HG03103 (cell line): ENCODE results near the gene GLMN.
"Not testable (repeated sequence)": the region's sequence is repeated elsewhere in the genome, so short reads cannot be mapped to it uniquely, and the experiment has no call there.

Experiments
- ATAC-seq: cut with Tn5 transposase; IDR thresholded peaks from one replicate; pipeline ENCODE4 v1.9.1; 2021; ENCODE audit warnings: low read depth; ENCODE audit not compliant: unreplicated experiment

The GLMN gene

DNA sequence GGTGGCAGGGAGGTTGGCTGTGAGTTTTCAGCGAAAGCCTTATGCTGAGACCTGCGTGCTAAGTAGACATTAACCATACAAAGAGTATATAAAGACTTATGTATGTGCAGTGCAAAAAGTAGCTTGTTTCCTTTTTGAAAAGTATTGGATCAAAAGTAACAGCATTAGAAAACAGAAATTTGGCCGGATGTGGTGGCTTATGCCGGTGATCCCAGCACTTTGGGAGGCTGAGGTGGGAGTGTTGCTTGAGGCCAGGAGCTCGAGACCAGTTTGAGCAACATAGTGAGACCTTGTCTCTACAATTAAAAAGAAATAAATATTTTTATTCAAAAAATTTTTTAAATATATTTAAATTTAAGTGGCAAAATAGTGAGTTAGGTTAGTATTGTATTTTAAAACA, 2.2 kb upstream of the GLMN start:
- ATAC-seq, result no peak

DNA sequence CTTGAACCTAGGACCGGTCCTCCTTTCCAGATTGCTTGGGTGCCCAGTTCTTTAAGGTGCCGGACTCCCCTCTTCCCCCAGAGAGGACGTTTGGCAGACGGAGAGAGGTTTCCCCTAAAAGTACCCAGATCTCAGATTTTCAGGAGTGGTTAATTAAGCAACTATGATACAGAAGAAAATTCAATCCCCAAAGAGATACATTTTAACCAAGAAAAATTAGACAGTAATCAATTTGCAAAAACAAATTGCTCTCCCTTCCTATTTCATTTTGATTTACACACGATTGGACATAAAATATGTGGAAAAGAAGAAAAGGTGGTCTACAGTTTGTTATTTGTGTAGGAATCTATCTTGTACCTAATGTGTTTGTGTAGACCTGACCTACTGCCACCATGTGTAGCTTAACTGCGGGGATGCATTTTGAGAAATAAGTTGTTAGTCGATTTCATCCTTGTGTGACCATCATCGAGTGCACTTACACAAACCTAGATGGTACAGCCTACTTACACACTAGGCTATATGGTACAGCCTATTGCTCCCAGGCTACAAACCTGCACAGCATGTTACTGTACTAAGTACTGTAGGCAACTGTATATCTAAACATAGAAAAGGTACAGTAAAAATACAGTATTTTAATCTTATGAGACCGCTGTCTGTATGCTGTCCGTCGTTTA, 827 bp upstream of the GLMN start:
- ATAC-seq, result no peak

GRCh38 chr1:92298213-92298572, 594 bp downstream of the GLMN start:
- ATAC-seq, result no peak

- no peak for ATAC-seq
Measured at GRCh38 chr1:92291372-92291999, 7.3 kb downstream of the GLMN start.

DNA sequence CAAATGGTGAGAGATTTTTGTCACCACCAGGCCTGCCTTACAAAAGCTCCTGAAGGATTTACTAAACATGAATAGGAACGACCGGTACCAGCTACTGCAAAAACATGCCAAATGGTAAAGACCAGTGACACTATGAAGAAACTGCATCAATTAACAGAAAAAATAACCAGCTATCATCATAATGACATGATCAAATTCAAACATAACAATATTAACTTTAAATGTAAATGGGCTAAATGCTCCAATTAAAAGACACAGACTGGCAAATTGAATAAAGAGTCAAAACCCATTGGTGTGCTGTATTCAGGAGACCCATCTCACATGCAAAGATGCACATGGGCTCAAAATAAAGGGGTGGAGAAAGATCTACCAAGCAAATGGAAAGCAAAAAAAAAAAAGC, 17.4 kb downstream of the GLMN start:
- ATAC-seq, result not testable (repeated sequence)

GRCh38 chr1:92279781-92280180, 19.0 kb downstream of the GLMN start:
- not testable (repeated sequence) for ATAC-seq

DNA sequence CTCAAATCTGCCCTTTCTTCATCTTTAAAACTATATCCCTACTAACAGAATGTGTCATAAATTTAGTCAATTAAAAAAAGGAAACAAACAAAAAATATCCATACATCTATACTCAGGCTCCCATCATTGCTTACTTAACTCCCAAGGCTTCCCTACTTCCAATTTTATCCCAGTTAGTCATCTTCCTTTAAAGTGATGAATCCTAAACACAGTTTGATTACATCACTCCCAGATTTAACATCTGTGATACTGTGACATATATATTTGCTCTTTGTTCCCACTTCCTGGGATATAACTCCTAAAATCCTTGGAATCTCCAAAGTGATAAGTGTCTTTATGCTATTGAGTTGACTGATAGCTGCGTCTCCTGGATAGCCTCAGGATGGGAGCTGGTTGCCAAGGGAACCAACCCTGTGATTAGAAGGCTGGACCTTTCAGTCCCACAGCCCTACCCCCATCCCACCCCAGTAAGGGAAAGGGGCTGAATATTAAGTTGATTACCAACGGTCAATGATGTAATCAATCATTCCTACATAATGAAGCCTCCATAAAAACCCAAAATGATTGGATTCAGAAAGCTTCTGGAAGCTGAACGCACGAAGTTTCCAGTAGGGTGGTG, 21.6 kb downstream of the GLMN start:
- ATAC-seq, result no peak

DNA sequence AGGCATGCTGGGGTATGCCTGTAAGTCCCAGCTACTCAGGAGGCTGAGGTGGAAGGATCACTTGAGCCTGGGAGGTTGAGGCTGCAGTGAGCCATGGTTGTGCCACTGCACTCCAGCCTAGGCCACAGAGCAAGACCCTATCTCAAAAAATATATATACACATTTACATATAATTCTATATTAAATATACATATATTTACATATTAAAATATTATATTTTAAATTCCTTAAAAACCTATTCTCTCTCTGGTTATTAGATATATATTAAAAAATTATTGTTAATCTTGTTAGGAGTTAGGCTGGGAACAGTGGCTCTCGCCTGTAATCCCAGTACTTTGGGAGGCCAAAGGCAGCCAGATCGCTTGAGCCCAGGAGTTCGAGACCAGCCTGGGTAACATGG, 22.7 kb downstream of the GLMN start:
- ATAC-seq, result no peak

- ATAC-seq, result no peak
Measured at GRCh38 chr1:92274939-92275338, 23.8 kb downstream of the GLMN start.

- ATAC-seq, result no peak
Measured at GRCh38 chr1:92273039-92273438, 25.7 kb downstream of the GLMN start.

GRCh38 chr1:92262516-92262915, 36.3 kb downstream of the GLMN start:
- no peak for ATAC-seq

DNA sequence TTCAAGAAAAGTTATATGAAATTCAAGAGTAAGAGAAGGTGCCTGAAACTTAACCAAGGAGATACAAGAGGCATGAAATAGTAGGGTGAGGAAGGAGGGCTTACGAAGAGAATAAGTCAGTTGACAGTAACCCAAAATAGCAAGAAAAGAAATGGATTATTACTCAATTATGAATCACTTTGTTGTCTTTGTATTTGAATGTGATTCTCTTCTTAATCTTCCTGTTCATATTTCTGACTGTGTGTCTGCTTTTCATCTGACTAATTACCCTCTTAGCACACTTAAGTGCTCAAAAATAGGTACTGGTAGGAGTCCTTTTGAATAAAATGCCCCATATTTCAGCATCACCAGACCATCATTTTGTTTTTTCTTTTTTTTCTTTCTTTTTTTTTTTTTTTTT, 39.4 kb downstream of the GLMN start:
- no peak for ATAC-seq

DNA sequence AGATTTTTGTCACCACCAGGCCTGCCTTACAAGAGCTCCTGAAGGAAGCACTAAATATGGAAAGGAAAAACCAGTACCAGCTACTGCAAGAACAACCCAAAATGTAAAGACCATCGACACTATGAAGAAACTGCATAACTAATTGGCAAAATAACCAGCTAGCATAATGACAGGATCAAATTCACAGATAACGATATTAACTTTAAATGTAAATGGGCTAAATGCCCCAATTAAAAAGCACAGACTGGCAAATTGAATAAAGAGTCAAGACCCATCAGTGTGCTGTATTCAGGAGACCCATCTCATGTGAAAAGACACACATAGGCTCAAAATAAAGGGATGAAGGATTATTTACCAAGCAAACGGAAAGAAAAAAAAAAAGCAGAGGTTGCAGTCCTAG, 44.1 kb downstream of the GLMN start:
- not testable (repeated sequence) for ATAC-seq

GRCh38 chr1:92244376-92244775, 54.4 kb downstream of the GLMN start:
- no peak for ATAC-seq

DNA sequence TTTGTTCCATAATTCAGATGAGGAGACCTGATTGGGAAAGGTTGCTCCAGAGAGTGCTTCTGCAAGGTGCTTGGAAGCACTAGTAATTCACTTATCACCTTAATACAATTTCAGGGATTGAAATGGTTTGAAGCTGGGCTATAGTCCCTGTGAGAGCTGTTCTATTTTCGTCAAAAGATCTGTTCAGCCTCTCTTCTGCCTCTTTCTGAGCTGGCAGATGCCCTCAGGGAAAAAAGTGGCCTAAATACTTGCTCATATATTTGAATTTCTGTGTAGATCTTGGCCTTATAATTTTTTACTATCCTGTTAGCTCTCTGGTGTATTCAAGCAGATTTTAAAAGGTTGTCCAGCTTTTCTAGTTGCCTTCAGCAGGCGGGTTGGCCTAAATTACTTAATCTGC, 58.8 kb downstream of the GLMN start:
- ATAC-seq, result no peak

DNA sequence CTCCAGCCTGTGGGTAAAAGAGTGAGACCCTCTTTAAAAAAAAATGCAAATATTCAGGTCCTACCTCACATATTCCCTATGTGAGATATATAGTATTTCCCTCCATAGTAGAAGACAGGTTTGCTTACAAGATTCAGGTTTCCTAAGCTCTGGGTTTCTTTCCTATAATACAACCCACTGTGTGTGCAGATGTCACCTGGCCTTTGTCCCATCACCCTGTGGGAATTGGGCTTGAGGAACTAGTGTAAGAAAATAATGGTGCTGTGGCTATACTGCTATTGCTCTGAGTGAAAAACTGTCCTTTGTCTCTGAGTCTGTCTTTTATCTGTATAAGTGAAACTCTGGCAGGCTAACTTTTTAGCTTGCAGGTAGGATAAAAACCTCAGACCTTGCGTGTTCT, 68.1 kb downstream of the GLMN start:
- ATAC-seq, result no peak

- ATAC-seq, result no peak
Measured at GRCh38 chr1:92228401-92228800, 70.4 kb downstream of the GLMN start.

GRCh38 chr1:92219028-92219427, 79.8 kb downstream of the GLMN start:
- ATAC-seq, result no peak

GRCh38 chr1:92218559-92218958, 80.2 kb downstream of the GLMN start:
- ATAC-seq, result no peak

GRCh38 chr1:92217721-92218120, 81.1 kb downstream of the GLMN start, which contains the start of gene C1orf146:
Gene C1orf146 (plus strand): TSS chr1:92217915. CDS start chr1:92231421, 13,506 bp downstream.
- ATAC-seq, result no peak

- no peak for ATAC-seq
Measured at GRCh38 chr1:92211166-92211565, 87.6 kb downstream of the GLMN start.

GRCh38 chr1:92210701-92211100, 88.1 kb downstream of the GLMN start:
- ATAC-seq, result no peak
